HCT116 (cell line): ENCODE results near the gene DENND1A. TPM values are rescaled to one million over a fixed set of nuclear protein-coding genes. Genes with fewer than 3 reads are reported as not detected.

Source experiments
- ATAC-seq: fragments of 200-7000 bp; cut with Tn5 transposase; 2 replicates; pipeline ENCODE4 v1.9.1; 2020; ENCODE audit warnings: mild to moderate bottlenecking, moderate library complexity
- BruUV-seq: library from RNA; stranded (reverse); fragments of 400-500 nt; replicated peaks from 2 replicates; lab custom pipeline; 2021; lab: Mats Ljungman, UMichigan
- CTCF ChIA-PET: fragments of 300-600 bp; sonication (Branson Sonifier 250); formaldehyde crosslinking; loops from one replicate; lab custom pipeline; 2021; ENCODE audit warnings: antibody characterized with exemption; lab: Charles Lee
- POLR2A ChIA-PET: fragments of 300-600, 350-600 bp; sonication (Branson Sonifier 250); formaldehyde crosslinking; loops from one replicate; lab custom pipeline; 2021; ENCODE audit warnings: antibody characterized with exemption; lab: Charles Lee
- RAD21 ChIA-PET, 2 experiments: fragments of 300-600 bp; sonication (Branson Sonifier 250); formaldehyde crosslinking; loops; one replicate each; lab custom pipeline; 2023; ENCODE audit warnings: low total read pairs in 2 of 2; ENCODE audit not compliant: uncharacterized antibody in 2 of 2, unreplicated experiment in 2 of 2, low non-redundant PET in 1 of 2; lab: Charles Lee
- DNase-seq: peaks from one replicate; pipeline ENCODE4 v3.0.0-alpha.2; 2010; ENCODE audit warnings: low read depth, low spot score
- H2AFZ ChIP-seq: fragments of 200-600 bp; shearing (Covaris generic), sonication (generic); 2 replicates; pipeline ENCODE4 v1.6.1; 2017; ENCODE audit warnings: low read depth, mixed run types, mixed read lengths, antibody characterized with exemption, low read length; ENCODE audit not compliant: poor library complexity, severe bottlenecking
- H3K27ac ChIP-seq: 2 replicates; pipeline ENCODE4 v1.5.1; 2012; ENCODE audit warnings: low read depth, low read length
- H3K27me3 ChIP-seq: fragments of 200-600 bp; sonication (generic); 2 replicates; pipeline ENCODE4 v1.6.1; 2016; ENCODE audit warnings: mixed run types, low read length, mixed read lengths; ENCODE audit not compliant: insufficient read depth
- H3K36me3 ChIP-seq, 2 experiments: fragments of 200-500 bp in 1 of 2; fragments of 200-600 bp in 1 of 2; sonication (Bioruptor generic) in 1 of 2; sonication (generic) in 1 of 2; 2 replicates each; pipeline versions ENCODE4 v1.5.1 to v1.6.1; 2014 to 2016; ENCODE audit warnings: low read length in 2 of 2, inconsistent platforms in 1 of 2, mixed read lengths in 1 of 2, mixed run types in 1 of 2; ENCODE audit not compliant: insufficient read depth in 2 of 2, control insufficient read depth in 1 of 2
- H3K4me1 ChIP-seq, 2 experiments: fragments of 200-600 bp in 1 of 2; sonication (generic) in 1 of 2; 2 replicates each; pipeline versions ENCODE4 v1.5.1 to v1.6.1; 2012 to 2017; ENCODE audit warnings: low read length in 2 of 2, inconsistent platforms in 1 of 2, mild to moderate bottlenecking in 1 of 2, mixed read lengths in 1 of 2, mixed run types in 1 of 2, moderate library complexity in 1 of 2; ENCODE audit not compliant: insufficient read depth in 2 of 2, control insufficient read depth in 1 of 2
- H3K4me2 ChIP-seq: fragments of 200-600 bp; sonication (generic); 2 replicates; pipeline ENCODE4 v1.6.1; 2017; ENCODE audit warnings: mixed run types, low read length, mixed read lengths
- H3K4me3 ChIP-seq, 2 experiments: fragments of 200-600 bp in 1 of 2; sonication (generic) in 1 of 2; replicated peaks in 1 of 2; 2 replicates each; pipeline ENCODE4 v1.5.1; 2011 to 2016; ENCODE audit warnings: low read length in 2 of 2, control low read depth in 1 of 2, low read depth in 1 of 2, mild to moderate bottlenecking in 1 of 2, mixed read lengths in 1 of 2, mixed run types in 1 of 2
- H3K79me2 ChIP-seq: fragments of 200-600 bp; sonication (generic); 2 replicates; pipeline ENCODE4 v1.6.1; 2017; ENCODE audit warnings: mild to moderate bottlenecking, mixed run types, low read length, moderate library complexity, mixed read lengths; ENCODE audit not compliant: insufficient read depth
- H3K9ac ChIP-seq: fragments of 200-600 bp; sonication (generic); 2 replicates; pipeline ENCODE4 v1.6.1; 2016; ENCODE audit warnings: low read length, mixed read lengths
- H3K9me2 ChIP-seq: fragments of 200-600 bp; sonication (generic), shearing (Covaris generic); 2 replicates; pipeline ENCODE4 v1.6.1; 2017; ENCODE audit warnings: mixed run types, mild to moderate bottlenecking, moderate library complexity; ENCODE audit not compliant: insufficient read depth
- H3K9me3 ChIP-seq, 2 experiments: fragments of 200-500 bp in 1 of 2; fragments of 200-600 bp in 1 of 2; sonication (Bioruptor generic) in 1 of 2; sonication (generic) in 1 of 2; 2 replicates each; pipeline ENCODE4 v1.6.1; 2014 to 2017; ENCODE audit warnings: low read length in 2 of 2, mixed read lengths in 2 of 2, inconsistent platforms in 1 of 2, low read depth in 1 of 2, mild to moderate bottlenecking in 1 of 2, mixed run types in 1 of 2, moderate library complexity in 1 of 2; ENCODE audit not compliant: control insufficient read depth in 1 of 2, insufficient read depth in 1 of 2
- H4K20me1 ChIP-seq: fragments of 200-600 bp; sonication (generic), shearing (Covaris generic); 2 replicates; pipeline ENCODE4 v1.6.1; 2017; ENCODE audit warnings: mixed run types, mild to moderate bottlenecking, moderate library complexity; ENCODE audit not compliant: insufficient read depth
- CEBPB ChIP-seq: IDR thresholded peaks from 2 replicates; pipeline ENCODE4 v1.6.1; 2012; ENCODE audit warnings: low read depth
- POLR2A ChIP-seq: IDR thresholded peaks from 2 replicates; pipeline ENCODE4 v1.7.0; 2011; ENCODE audit warnings: borderline replicate concordance; ENCODE audit not compliant: insufficient read depth, insufficient read length; ENCODE audit errors: extremely low read depth
- RAD21 ChIP-seq: IDR thresholded peaks from 2 replicates; pipeline ENCODE4 v1.6.1; 2012; ENCODE audit warnings: low read depth, mild to moderate bottlenecking
- ZBTB33 ChIP-seq: IDR thresholded peaks from 2 replicates; pipeline ENCODE4 v1.6.1; 2011; ENCODE audit warnings: mild to moderate bottlenecking, low read length, moderate library complexity; ENCODE audit not compliant: insufficient replicate concordance; ENCODE audit errors: extremely low read depth
- intact Hi-C: fragments of 100-400 bp; cut with micrococcal nuclease; formaldehyde crosslinking; loops from 2 replicates; pipeline ENCODE4 v1.10.0; 2022
- total RNA-seq: library from RNA; stranded (reverse); gene quantifications from one replicate; pipeline ENCODE4 v1.2.1, GENCODE V29; 2021; ENCODE audit not compliant: unreplicated experiment

Gene DENND1A
- total RNA-seq, 1 experiment from 2014 or later, result 33.0 TPM

- TF ChIP-seq POLR2A (no peak), CEBPB (no peak)
Measured at GRCh38 chr9:123964761-123965160, 34.8 kb upstream of the DENND1A start (continued).

DNA sequence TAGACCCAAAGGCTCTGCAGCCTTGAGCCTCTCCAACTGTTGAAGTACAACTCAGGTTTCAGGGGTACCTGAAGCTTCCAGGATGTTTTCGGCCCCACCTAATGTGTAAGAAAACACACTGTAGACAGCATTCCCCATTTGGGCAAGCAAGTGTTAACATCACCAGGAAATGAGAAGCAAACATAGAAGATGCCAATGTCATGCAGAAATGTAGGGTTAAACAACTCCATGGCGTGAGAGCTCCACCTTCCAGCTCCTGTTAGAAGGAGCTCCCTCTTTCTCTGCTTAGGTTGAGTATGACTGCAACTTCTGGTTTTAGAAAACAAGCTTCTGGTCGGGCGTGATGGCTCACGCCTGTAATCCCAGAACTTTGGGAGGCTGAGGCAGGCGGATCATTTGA, 31.0 kb upstream of the DENND1A start:
- ATAC-seq, result no peak

More for the DNA sequence above, 31.0 kb upstream of the DENND1A start:
- Histone ChIP-seq H3K4me1 (no peaks in the 10 kb centered on the region), H3K9me2 (no peaks in the 10 kb centered on the region), H3K27me3 (no peaks in the 10 kb centered on the region), H2AFZ (no peak overlapping the region), H3K36me3 (no peaks in the 10 kb centered on the region), H3K4me3 (no peak overlapping the region), H3K4me2 (no peak overlapping the region), H3K9me3 (no peaks in the 10 kb centered on the region), H3K27ac (no peak overlapping the region), H4K20me1 (no peaks in the 10 kb centered on the region), H3K79me2 (no peaks in the 10 kb centered on the region), H3K9ac (no peak overlapping the region)
- ChIA-PET POLR2A (no interaction called here), RAD21 (interaction anchor here in 1 of 2 experiments (0.6 kb wide), 1 partner anchor 91 kb away, joined by 3 read pairs; no protein-coding TSS in a partner anchor), CTCF (interaction anchor here (1.9 kb wide), 1 partner anchor 78 kb away, joined by 8 read pairs; no protein-coding TSS in a partner anchor)
- DNase-seq, result no peak
- peak; percentile 33; the same call in 1 of the 2 replicates for TF ChIP-seq RAD21
- TF ChIP-seq ZBTB33, result no peak
- no TSS peak for BruUV-seq
- intact Hi-C loops, result no loop called here
